Osteoblast (primary cell): ENCODE measurements around the gene NAMPT. TPM values are rescaled to one million over a fixed set of nuclear protein-coding genes. Genes with fewer than 3 reads are reported as not detected.

Experiments
- DNase-seq: peaks from one replicate; pipeline ENCODE4 v3.0.0; 2011; ENCODE audit warnings: low spot score, mixed read lengths; ENCODE audit not compliant: insufficient read length; ENCODE audit errors: missing footprints
- H2AFZ ChIP-seq: 2 replicates; pipeline ENCODE4 v1.6.0; 2011; ENCODE audit warnings: mild to moderate bottlenecking, low read length
- H3K27ac ChIP-seq: 2 replicates; pipeline ENCODE4 v1.5.1; 2011; ENCODE audit warnings: mild to moderate bottlenecking, low read depth, low read length, moderate library complexity
- H3K27me3 ChIP-seq: 2 replicates; pipeline ENCODE4 v1.6.0; 2012; ENCODE audit warnings: mild to moderate bottlenecking, control low read depth, inconsistent platforms, low read length, moderate library complexity; ENCODE audit not compliant: insufficient read depth
- H3K36me3 ChIP-seq: 2 replicates; pipeline ENCODE4 v1.5.1; 2011; ENCODE audit warnings: mild to moderate bottlenecking, low read length, control low read depth, moderate library complexity; ENCODE audit not compliant: insufficient read depth
- H3K4me1 ChIP-seq: 2 replicates; pipeline ENCODE4 v1.5.1; 2011; ENCODE audit warnings: mild to moderate bottlenecking, low read length, control low read depth, moderate library complexity; ENCODE audit not compliant: insufficient read depth
- H3K4me2 ChIP-seq: 2 replicates; pipeline ENCODE4 v1.6.0; 2011; ENCODE audit warnings: mild to moderate bottlenecking, low read length; ENCODE audit not compliant: insufficient read depth
- H3K4me3 ChIP-seq: fragments of 200-600 bp; sonication (generic); 3 replicates; pipeline ENCODE4 v1.5.1; 2012; ENCODE audit warnings: mild to moderate bottlenecking, low read length, inconsistent platforms; ENCODE audit not compliant: insufficient read depth
- H3K79me2 ChIP-seq: 2 replicates; pipeline ENCODE4 v1.6.0; 2012; ENCODE audit warnings: mild to moderate bottlenecking, low read length, control low read depth, inconsistent platforms; ENCODE audit not compliant: insufficient read depth
- H3K9me3 ChIP-seq: 2 replicates; pipeline ENCODE4 v1.5.1; 2011; ENCODE audit warnings: low read depth, low read length, control low read depth
- H4K20me1 ChIP-seq: 2 replicates; pipeline ENCODE4 v1.6.0; 2012; ENCODE audit warnings: mild to moderate bottlenecking, low read length, control low read depth; ENCODE audit not compliant: insufficient read depth
- CTCF ChIP-seq: IDR thresholded peaks from 2 replicates; pipeline ENCODE4 v1.5.1; 2011; ENCODE audit warnings: mild to moderate bottlenecking, low read depth, low read length, moderate library complexity; ENCODE audit errors: extremely low read depth
- total RNA-seq: library from RNA; depleted of rRNA; stranded (reverse); fragments of >200 nt; gene quantifications from 2 replicates; pipeline ENCODE4 v1.2.3, GENCODE V29; 2012

Gene NAMPT
- total RNA-seq, 1 donor = 55.0 TPM

GRCh38 chr7:106294334-106294733 lies 9.6 kb upstream of the NAMPT start:
- no peak for DNase-seq
- Histone ChIP-seq H3K27me3 (peaks cover 9% of the 10 kb centered on the region), H3K79me2 (no peaks in the 10 kb centered on the region), H3K4me2 (no peak overlapping the region), H3K4me1 (no peaks in the 10 kb centered on the region), H3K36me3 (no peaks in the 10 kb centered on the region), H3K9me3 (no peaks in the 10 kb centered on the region), H3K4me3 (no peak overlapping the region), H3K27ac (no peak overlapping the region), H2AFZ (no peak overlapping the region), H4K20me1 (no peaks in the 10 kb centered on the region)
- peak; percentile 27 for TF ChIP-seq CTCF

GRCh38 chr7:106291247-106291646 lies 6.5 kb upstream of the NAMPT start:
- TF ChIP-seq CTCF = no peak
- Histone ChIP-seq H3K27me3 (peaks cover 9% of the 10 kb centered on the region), H3K36me3 (no peaks in the 10 kb centered on the region), H3K27ac (no peak overlapping the region), H3K9me3 (no peaks in the 10 kb centered on the region), H4K20me1 (no peaks in the 10 kb centered on the region), H3K4me3 (no peak overlapping the region), H3K4me1 (no peaks in the 10 kb centered on the region), H2AFZ (no peak overlapping the region), H3K4me2 (no peak overlapping the region), H3K79me2 (no peaks in the 10 kb centered on the region)
- no peak for DNase-seq

- TF ChIP-seq CTCF = no peak
- H3K4me2 ChIP-seq = no peak overlapping the region
- peaks cover 9% of the 10 kb centered on the region for H3K27me3 ChIP-seq
- H3K36me3 ChIP-seq = no peaks in the 10 kb centered on the region
- H3K4me1 ChIP-seq = peaks cover 2% of the 10 kb centered on the region
- H3K4me3 ChIP-seq = no peak overlapping the region
- no peaks in the 10 kb centered on the region for H3K79me2 ChIP-seq
- no peak overlapping the region for H3K27ac ChIP-seq
- H2AFZ ChIP-seq = no peak overlapping the region
- no peak for DNase-seq
- no peaks in the 10 kb centered on the region for H4K20me1 ChIP-seq
- H3K9me3 ChIP-seq = no peaks in the 10 kb centered on the region
Observed at GRCh38 chr7:106290319-106290718, 5.5 kb upstream of the NAMPT start.

GRCh38 chr7:106289848-106290247 lies 5.1 kb upstream of the NAMPT start:
- Histone ChIP-seq H2AFZ (no peak overlapping the region), H3K4me2 (no peak overlapping the region), H3K36me3 (no peaks in the 10 kb centered on the region), H3K27ac (no peak overlapping the region), H3K27me3 (peaks cover 9% of the 10 kb centered on the region), H3K79me2 (no peaks in the 10 kb centered on the region), H4K20me1 (no peaks in the 10 kb centered on the region), H3K4me3 (no peak overlapping the region), H3K4me1 (peaks cover 2% of the 10 kb centered on the region), H3K9me3 (no peaks in the 10 kb centered on the region)
- TF ChIP-seq CTCF = no peak
- no peak for DNase-seq
